ENCODE data around the gene FOXP1. TPM values are rescaled to one million over a fixed set of nuclear protein-coding genes. Genes with fewer than 3 reads are reported as not detected.

FOXP1 gene
- total RNA-seq, 2 donors from 2014 or later: 41.7 to 94.3 TPM

DNA sequence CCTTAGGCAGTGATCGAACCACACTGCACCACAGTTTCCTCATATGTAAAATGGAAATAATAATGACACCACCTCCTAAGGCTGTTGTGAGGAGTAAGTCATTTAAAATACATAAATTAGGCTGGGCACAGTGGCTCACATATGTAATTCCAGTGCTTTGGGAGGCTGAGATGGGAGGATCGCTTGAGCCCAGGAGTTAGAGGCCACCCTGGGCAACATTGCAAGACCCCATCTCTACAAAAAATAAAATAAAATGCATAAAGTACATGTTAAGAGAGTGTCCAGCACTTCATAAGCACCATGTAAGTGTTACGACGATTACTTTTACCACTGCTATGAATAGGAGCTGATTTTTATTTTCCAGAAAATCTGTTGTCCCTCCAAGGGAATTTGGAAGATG is 440.0 kb downstream of the FOXP1 start:
- Mint-ChIP-seq H3K27me3 (ENCODE audit: insufficient read depth) (no peaks in the 10 kb centered on the region), H3K4me3 (no peak overlapping the region), H3K27ac (no peak overlapping the region), H3K4me1 (peaks cover 14% of the 10 kb centered on the region), H3K36me3 (ENCODE audit: low read depth) (peaks cover 13% of the 10 kb centered on the region), H3K9me3 (no peaks in the 10 kb centered on the region)
- no peak for DNase-seq
- Histone ChIP-seq H3K36me3 (ENCODE audit: control insufficient read depth, insufficient read depth, low read length) (no peaks in the 10 kb centered on the region), H3K9ac (ENCODE audit: extremely low read depth, low read length, poor library complexity, severe bottlenecking) (no peak overlapping the region), H3K4me3 (ENCODE audit: low read length) (no peak overlapping the region), H3K27ac (ENCODE audit: low read depth, low read length) (no peak overlapping the region), H3K27me3 (ENCODE audit: control insufficient read depth, insufficient read depth, low read length, poor library complexity, severe bottlenecking) (no peaks in the 10 kb centered on the region), H3K4me1 (ENCODE audit: control insufficient read depth, insufficient read depth, low read length) (no peaks in the 10 kb centered on the region), H3K9me3 (ENCODE audit: control insufficient read depth, low read length) (no peaks in the 10 kb centered on the region)
- TF ChIP-seq, protein P1, sequence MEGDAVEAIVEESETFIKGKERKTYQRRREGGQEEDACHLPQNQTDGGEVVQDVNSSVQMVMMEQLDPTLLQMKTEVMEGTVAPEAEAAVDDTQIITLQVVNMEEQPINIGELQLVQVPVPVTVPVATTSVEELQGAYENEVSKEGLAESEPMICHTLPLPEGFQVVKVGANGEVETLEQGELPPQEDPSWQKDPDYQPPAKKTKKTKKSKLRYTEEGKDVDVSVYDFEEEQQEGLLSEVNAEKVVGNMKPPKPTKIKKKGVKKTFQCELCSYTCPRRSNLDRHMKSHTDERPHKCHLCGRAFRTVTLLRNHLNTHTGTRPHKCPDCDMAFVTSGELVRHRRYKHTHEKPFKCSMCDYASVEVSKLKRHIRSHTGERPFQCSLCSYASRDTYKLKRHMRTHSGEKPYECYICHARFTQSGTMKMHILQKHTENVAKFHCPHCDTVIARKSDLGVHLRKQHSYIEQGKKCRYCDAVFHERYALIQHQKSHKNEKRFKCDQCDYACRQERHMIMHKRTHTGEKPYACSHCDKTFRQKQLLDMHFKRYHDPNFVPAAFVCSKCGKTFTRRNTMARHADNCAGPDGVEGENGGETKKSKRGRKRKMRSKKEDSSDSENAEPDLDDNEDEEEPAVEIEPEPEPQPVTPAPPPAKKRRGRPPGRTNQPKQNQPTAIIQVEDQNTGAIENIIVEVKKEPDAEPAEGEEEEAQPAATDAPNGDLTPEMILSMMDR (conservative IDR thresholded peaks at IDR 0.05): no peak
- WGBS, 2 experiments (ENCODE audit: insufficient coverage in 1 of 2, insufficient read length in 1 of 2): 97 to 100% methylated on average over 2 to 4 of the region's 4 CpGs

DNA sequence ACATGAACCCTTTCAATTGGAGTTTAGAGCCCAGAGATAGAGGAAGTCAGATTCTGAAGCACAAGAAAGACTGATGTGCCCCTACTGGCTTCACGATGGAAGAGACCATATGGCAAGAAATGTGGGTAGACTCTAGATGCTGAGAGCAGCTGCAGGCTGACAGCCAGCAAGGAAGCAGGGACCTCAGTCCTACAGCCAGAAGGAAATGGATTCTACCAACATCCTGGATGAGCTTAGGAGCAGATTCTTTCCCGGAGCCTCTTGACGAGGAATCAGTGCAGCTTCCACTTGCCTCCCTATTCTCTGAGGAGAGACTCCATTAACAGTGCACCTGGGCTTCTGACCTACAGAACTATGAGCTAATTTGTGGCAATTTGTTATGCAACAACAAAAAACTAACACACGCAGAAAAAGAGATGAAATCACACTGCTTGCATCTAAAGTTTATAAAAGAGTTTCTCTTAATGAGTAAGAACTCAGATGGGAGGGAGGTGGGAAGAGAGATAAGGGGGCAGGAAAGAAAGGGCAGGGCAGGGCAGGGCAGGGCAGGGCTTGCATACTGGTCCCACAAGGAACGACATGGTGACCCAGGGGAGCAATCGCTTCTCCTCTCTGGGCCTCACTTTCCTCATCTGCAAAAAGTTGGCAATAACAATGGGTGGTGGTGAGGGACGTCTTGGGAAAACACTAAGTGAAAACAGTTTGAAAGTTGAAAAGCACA is 440.9 kb downstream of the FOXP1 start:
- Mint-ChIP-seq H3K4me1 (peaks cover 18% of the 10 kb centered on the region), H3K4me3 (no peak overlapping the region), H3K36me3 (ENCODE audit: low read depth) (peaks cover 13% of the 10 kb centered on the region), H3K27me3 (ENCODE audit: insufficient read depth) (no peaks in the 10 kb centered on the region), H3K9me3 (no peaks in the 10 kb centered on the region), H3K27ac (peak overlapping the region; percentile 56)
- Histone ChIP-seq H3K27me3 (ENCODE audit: control insufficient read depth, insufficient read depth, low read length, poor library complexity, severe bottlenecking) (no peaks in the 10 kb centered on the region), H3K9ac (ENCODE audit: extremely low read depth, low read length, poor library complexity, severe bottlenecking) (no peak overlapping the region), H3K4me1 (ENCODE audit: control insufficient read depth, insufficient read depth, low read length) (peaks cover 3% of the 10 kb centered on the region), H3K9me3 (ENCODE audit: control insufficient read depth, low read length) (no peaks in the 10 kb centered on the region), H3K4me3 (ENCODE audit: low read length) (no peak overlapping the region), H3K36me3 (ENCODE audit: control insufficient read depth, insufficient read depth, low read length) (no peaks in the 10 kb centered on the region), H3K27ac (ENCODE audit: low read depth, low read length) (no peak overlapping the region)
- DNase-seq: peak; percentile 74
- WGBS, 2 experiments (ENCODE audit: insufficient coverage in 1 of 2, insufficient read length in 1 of 2): 84 to 85% methylated on average over 5 to 7 of the region's 7 CpGs
- TF ChIP-seq, protein P1 (conservative IDR thresholded peaks at IDR 0.05): no peak

DNA sequence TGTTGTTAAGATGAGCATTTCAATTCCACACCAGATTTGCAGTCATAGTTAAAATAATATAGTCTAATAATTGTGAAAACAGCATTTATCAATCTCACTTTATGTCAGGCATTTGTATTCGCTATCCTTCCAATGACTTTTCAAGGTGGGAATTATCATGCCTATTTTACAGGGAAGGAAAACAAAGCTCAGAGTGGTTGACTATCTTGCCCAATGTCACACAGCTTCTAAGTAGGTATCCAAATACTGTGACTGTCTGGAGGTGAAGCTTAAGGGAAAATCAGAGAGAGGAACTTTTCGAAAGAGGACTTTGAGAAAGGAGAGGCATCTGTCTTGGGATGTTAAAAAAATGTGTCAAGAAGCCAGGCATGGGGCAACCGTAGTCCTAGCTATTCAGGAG is 443.1 kb downstream of the FOXP1 start:
- no peaks in the 10 kb centered on the region for H3K27me3 ChIP-seq (ENCODE audit: control insufficient read depth, insufficient read depth, low read length, poor library complexity, severe bottlenecking)
- no peaks in the 10 kb centered on the region for H3K36me3 ChIP-seq (ENCODE audit: control insufficient read depth, insufficient read depth, low read length)
- H3K27ac ChIP-seq (ENCODE audit: low read depth, low read length): no peak overlapping the region
- peaks cover 3% of the 10 kb centered on the region for H3K4me1 ChIP-seq (ENCODE audit: control insufficient read depth, insufficient read depth, low read length)
- peaks cover 23% of the 10 kb centered on the region for H3K4me1 Mint-ChIP-seq
- no peaks in the 10 kb centered on the region for H3K9me3 ChIP-seq (ENCODE audit: control insufficient read depth, low read length)
- H3K4me3 Mint-ChIP-seq: no peak overlapping the region
- no peaks in the 10 kb centered on the region for H3K27me3 Mint-ChIP-seq (ENCODE audit: insufficient read depth)
- no peak overlapping the region for H3K9ac ChIP-seq (ENCODE audit: extremely low read depth, low read length, poor library complexity, severe bottlenecking)
- 96 to 97% methylated on average over 3 of the region's 3 CpGs for WGBS, 2 experiments (ENCODE audit: insufficient coverage in 1 of 2, insufficient read length in 1 of 2)
- H3K9me3 Mint-ChIP-seq: no peaks in the 10 kb centered on the region
- no peak overlapping the region for H3K27ac Mint-ChIP-seq
- no peak for DNase-seq
- H3K36me3 Mint-ChIP-seq (ENCODE audit: low read depth): peaks cover 9% of the 10 kb centered on the region
- H3K4me3 ChIP-seq (ENCODE audit: low read length): no peak overlapping the region
- TF ChIP-seq, protein P1 (conservative IDR thresholded peaks at IDR 0.05): no peak
